Right cardiac atrium (tissue), 5 donors: ENCODE results near the gene UBALD1. TPM values are rescaled to one million over a fixed set of nuclear protein-coding genes. Genes with fewer than 3 reads are reported as not detected.
"Not testable (repeated sequence)": the region's sequence is repeated elsewhere in the genome, so short reads cannot be mapped to it uniquely, and the experiment has no call there.

ENCODE experiments used
- ATAC-seq, 2 donors: fragments of 200-7000 bp; cut with Tn5 transposase; one replicate each; pipeline versions ENCODE4 v1.8.0 to v1.9.1; 2020; ENCODE audit warnings: moderate library complexity in 2 of 2, mild to moderate bottlenecking in 1 of 2
- DNase-seq, 3 donors: peaks; one replicate each; pipeline ENCODE4 v3.0.0-alpha.2; 2020
- H3K27ac ChIP-seq: one replicate; pipeline ENCODE4 v1.5.1; 2013; ENCODE audit warnings: mild to moderate bottlenecking, low read length, control low read depth, moderate library complexity
- H3K27me3 ChIP-seq: one replicate; pipeline ENCODE4 v1.6.1; 2013; ENCODE audit not compliant: control insufficient read depth, insufficient read depth
- H3K4me1 ChIP-seq: one replicate; pipeline ENCODE4 v1.6.1; 2013; ENCODE audit warnings: low read length; ENCODE audit not compliant: control insufficient read depth, insufficient read depth
- H3K4me3 ChIP-seq: one replicate; pipeline ENCODE4 v1.5.1; 2013; ENCODE audit warnings: low read length, control low read depth
- H3K9me3 ChIP-seq: one replicate; pipeline ENCODE4 v1.6.1; 2013; ENCODE audit warnings: low read length; ENCODE audit not compliant: control insufficient read depth
- whole genome bisulfite sequencing: extraction: QIAGEN DNeasy Blood & Tissue Kit; methylation state at CpG from one replicate; pipeline ENCODE4 v1.1.7; 2013; 5-methylcytosine and 5-hydroxymethylcytosine counted together
- intact Hi-C, 4 donors: fragments of 100-400 bp; cut with DNase I; formaldehyde crosslinking; loops; one replicate each; pipeline versions ENCODE4 v1.11.0 to v1.14.0; 2022 to 2023
- polyA plus RNA-seq: library from polyadenylated mRNA; stranded (reverse); fragments of 200-250 nt; gene quantifications from one replicate; pipeline ENCODE4 v1.2.3, GENCODE V29; 2013
- total RNA-seq, 4 donors: library from RNA; stranded (reverse); fragmentation: NEBNext Ultra II Directional; extraction: Animal tissue kit (Norgen Biotek cat#: 25700); gene quantifications; one replicate each; pipeline ENCODE4 v1.2.1, GENCODE V29; 2021
- donor health status: healthy with polysubstance abuse.
- donor health status: DM: no; HTN: yes; CAD: no.
- donor health status: DM: no; HTN: no; CAD: no.
- donor health status: DM: no; HTN: yes; CAD: no; lungs with severe emphysema.
- donor health status: DM: yes; HTN: yes; CAD: no.

The UBALD1 gene
- total and polyA plus RNA-seq, 5 donors, result 22.3 to 30.1 (median 26.0) TPM

GRCh38 chr16:4591706-4592470 lies 22.8 kb downstream of the UBALD1 start:
- Histone ChIP-seq H3K4me3 (no peak overlapping the region), H3K4me1 (no peaks in the 10 kb centered on the region), H3K27ac (no peak overlapping the region), H3K27me3 (no peaks in the 10 kb centered on the region), H3K9me3 (no peaks in the 10 kb centered on the region)
- ATAC-seq (peak in 1 of 2 donors; percentile 20), DNase-seq (peak in 1 of 3 donors; percentile 53)
- WGBS, result 76% methylated on average over 17 of the region's 17 CpGs
- intact Hi-C loops, result no loop called here

GRCh38 chr16:4591191-4591590 lies 23.5 kb downstream of the UBALD1 start:
- Histone ChIP-seq H3K27me3 (no peaks in the 10 kb centered on the region), H3K4me3 (no peak overlapping the region), H3K27ac (no peak overlapping the region), H3K4me1 (no peaks in the 10 kb centered on the region), H3K9me3 (no peaks in the 10 kb centered on the region)
- DNase-seq (no peak), ATAC-seq (no peak)
- WGBS, result 69% methylated on average over 6 of the region's 6 CpGs
- intact Hi-C loops, result no loop called here

GRCh38 chr16:4588961-4589360 lies 25.7 kb downstream of the UBALD1 start:
- intact Hi-C loops, result loop anchor here in 1 of 4 donors (10.0 kb wide), 1 partner anchor 74 kb away; no protein-coding TSS in a partner anchor
- WGBS, result 94% methylated on average over 6 of the region's 6 CpGs
- ATAC-seq, result no peak

GRCh38 chr16:4588386-4588785 lies 26.3 kb downstream of the UBALD1 start:
- ATAC-seq, result no peak
- H3K27ac ChIP-seq, result no peak overlapping the region
- 81% methylated on average over 2 of the region's 2 CpGs for WGBS
- no peak overlapping the region for H3K4me3 ChIP-seq
- no peaks in the 10 kb centered on the region for H3K4me1 ChIP-seq
- no peak for DNase-seq
- no peaks in the 10 kb centered on the region for H3K27me3 ChIP-seq
- no peaks in the 10 kb centered on the region for H3K9me3 ChIP-seq
- intact Hi-C loops, result loop anchor here in 1 of 4 donors (10.0 kb wide), 1 partner anchor 74 kb away; no protein-coding TSS in a partner anchor

More at GRCh38 chr16:4588961-4589360, 25.7 kb downstream of the UBALD1 start:
- Histone ChIP-seq H3K27ac (no peak overlapping the region), H3K27me3 (no peaks in the 10 kb centered on the region), H3K4me3 (no peak overlapping the region), H3K9me3 (no peaks in the 10 kb centered on the region), H3K4me1 (no peaks in the 10 kb centered on the region)
- no peak for DNase-seq

GRCh38 chr16:4586291-4586690 lies 28.4 kb downstream of the UBALD1 start:
- no peak overlapping the region for H3K27ac ChIP-seq
- H3K4me1 ChIP-seq, result no peaks in the 10 kb centered on the region
- ATAC-seq, result no peak
- intact Hi-C loops, result loop anchor here in 1 of 4 donors (10.0 kb wide), 1 partner anchor 71 kb away; no protein-coding TSS in a partner anchor
- DNase-seq, result no peak
- no peaks in the 10 kb centered on the region for H3K9me3 ChIP-seq
- WGBS, result 34% methylated on average over 7 of the region's 7 CpGs
- no peaks in the 10 kb centered on the region for H3K27me3 ChIP-seq
- no peak overlapping the region for H3K4me3 ChIP-seq

GRCh38 chr16:4583906-4584305 lies 30.8 kb downstream of the UBALD1 start:
- H3K4me1 ChIP-seq, result no peaks in the 10 kb centered on the region
- no peaks in the 10 kb centered on the region for H3K27me3 ChIP-seq
- 81% methylated on average over 4 of the region's 4 CpGs for WGBS
- no peaks in the 10 kb centered on the region for H3K9me3 ChIP-seq
- H3K27ac ChIP-seq, result no peak overlapping the region
- ATAC-seq (no peak), DNase-seq (no peak)
- no peak overlapping the region for H3K4me3 ChIP-seq
- intact Hi-C loops, result loop anchor here in 1 of 4 donors (10.0 kb wide), 1 partner anchor 69 kb away; no protein-coding TSS in a partner anchor

GRCh38 chr16:4580250-4580649 lies 34.4 kb downstream of the UBALD1 start:
- intact Hi-C loops, result loop anchor here in 1 of 4 donors (10.0 kb wide), 1 partner anchor 65 kb away; no protein-coding TSS in a partner anchor
- Histone ChIP-seq H3K27me3 (no peaks in the 10 kb centered on the region), H3K27ac (no peak overlapping the region), H3K4me1 (no peaks in the 10 kb centered on the region), H3K9me3 (no peaks in the 10 kb centered on the region), H3K4me3 (no peak overlapping the region)
- WGBS, result 70% methylated on average over 6 of the region's 6 CpGs
- no peak for ATAC-seq
- DNase-seq, result no peak

- no peak overlapping the region for H3K4me3 ChIP-seq
- WGBS, result 86% methylated on average over 13 of the region's 13 CpGs
- no peak for DNase-seq
- no peaks in the 10 kb centered on the region for H3K9me3 ChIP-seq
- H3K27ac ChIP-seq, result no peak overlapping the region
- no peak for ATAC-seq
- intact Hi-C loops, result no loop called here
- H3K27me3 ChIP-seq, result no peaks in the 10 kb centered on the region
- no peaks in the 10 kb centered on the region for H3K4me1 ChIP-seq
These were observed 35.6 kb downstream of the UBALD1 start for GRCh38 chr16:4578961-4579530.

- Histone ChIP-seq H3K9me3 (no peaks in the 10 kb centered on the region), H3K27ac (no peak overlapping the region), H3K27me3 (no peaks in the 10 kb centered on the region), H3K4me1 (no peaks in the 10 kb centered on the region), H3K4me3 (no peak overlapping the region)
- intact Hi-C loops, result no loop called here
- 97% methylated on average over 15 of the region's 15 CpGs for WGBS
- DNase-seq (no peak), ATAC-seq (peak in 1 of 2 donors; percentile 20)
These were observed 38.7 kb downstream of the UBALD1 start for GRCh38 chr16:4576008-4576407.

- H3K4me1 ChIP-seq, result no peaks in the 10 kb centered on the region
- no peak overlapping the region for H3K4me3 ChIP-seq
- DNase-seq (no peak), ATAC-seq (no peak)
- intact Hi-C loops, result no loop called here
- no peaks in the 10 kb centered on the region for H3K27me3 ChIP-seq
- no peak overlapping the region for H3K27ac ChIP-seq
- 75% methylated on average over 11 of the region's 11 CpGs for WGBS
- H3K9me3 ChIP-seq, result no peaks in the 10 kb centered on the region
These were observed 39.6 kb downstream of the UBALD1 start for GRCh38 chr16:4574919-4575705.

- H3K27ac ChIP-seq, DNase-seq, intact Hi-C loops, H3K4me3 ChIP-seq, H3K27me3 ChIP-seq, H3K4me1 ChIP-seq, ATAC-seq, H3K9me3 ChIP-seq: not testable (repeated sequence)
- WGBS, result 81% methylated on average over 7 of the region's 7 CpGs
These were observed 40.8 kb downstream of the UBALD1 start for GRCh38 chr16:4573926-4574325.
